H9 (cell line): ENCODE data around the gene ZMPSTE24. TPM values are rescaled to one million over a fixed set of nuclear protein-coding genes. Genes with fewer than 3 reads are reported as not detected.

Source experiments
- DNase-seq: peaks from one replicate; pipeline ENCODE4 v3.0.0-alpha.2; 2017
- H2AFZ ChIP-seq: one replicate; pipeline ENCODE4 v1.6.1; 2013; ENCODE audit warnings: mild to moderate bottlenecking, low read length, control low read depth, moderate library complexity
- H2AK5ac ChIP-seq: 2 replicates; pipeline ENCODE4 v1.6.1; 2013; ENCODE audit warnings: low read length, control low read depth, mixed read lengths; ENCODE audit not compliant: insufficient read length
- H2BK120ac ChIP-seq: one replicate; pipeline ENCODE4 v1.6.1; 2013; ENCODE audit warnings: low read depth, mild to moderate bottlenecking, low read length, control low read depth, inconsistent platforms; ENCODE audit not compliant: poor library complexity, severe bottlenecking
- H2BK12ac ChIP-seq: 2 replicates; pipeline ENCODE4 v1.6.1; 2013; ENCODE audit warnings: low read length, control low read depth, mixed read lengths, low read depth; ENCODE audit not compliant: insufficient read length
- H2BK15ac ChIP-seq: 2 replicates; pipeline ENCODE4 v1.6.1; 2013; ENCODE audit warnings: low read depth, low read length, control low read depth
- H2BK20ac ChIP-seq: one replicate; pipeline ENCODE4 v1.6.1; 2013; ENCODE audit warnings: low read depth, mild to moderate bottlenecking, low read length, control low read depth, inconsistent platforms; ENCODE audit not compliant: poor library complexity, severe bottlenecking
- H2BK5ac ChIP-seq: 2 replicates; pipeline ENCODE4 v1.6.1; 2013; ENCODE audit warnings: low read length, control low read depth, mixed read lengths; ENCODE audit not compliant: insufficient read length
- H3K14ac ChIP-seq: 2 replicates; pipeline ENCODE4 v1.6.1; 2013; ENCODE audit warnings: low read length, control low read depth; ENCODE audit not compliant: insufficient read depth
- H3K18ac ChIP-seq: 2 replicates; pipeline ENCODE4 v1.6.1; 2013; ENCODE audit warnings: low read depth, mild to moderate bottlenecking, mixed read lengths, low read length, control low read depth; ENCODE audit not compliant: insufficient read length
- H3K23ac ChIP-seq: 2 replicates; pipeline ENCODE4 v1.6.1; 2013; ENCODE audit warnings: low read length, control low read depth, mixed read lengths, low read depth; ENCODE audit not compliant: insufficient read length
- H3K23me2 ChIP-seq: 2 replicates; pipeline ENCODE4 v1.6.1; 2013; ENCODE audit warnings: low read depth, mild to moderate bottlenecking, mixed read lengths, low read length, control low read depth; ENCODE audit not compliant: insufficient read length, poor library complexity, severe bottlenecking
- H3K27ac ChIP-seq: 2 replicates; pipeline ENCODE4 v1.5.1; 2013; ENCODE audit warnings: low read length, control low read depth, mixed read lengths, low read depth; ENCODE audit not compliant: insufficient read length
- H3K27me3 ChIP-seq: 2 replicates; pipeline ENCODE4 v1.6.1; 2013; ENCODE audit warnings: low read length, control low read depth, inconsistent platforms; ENCODE audit not compliant: insufficient read depth
- H3K4ac ChIP-seq: 2 replicates; pipeline ENCODE4 v1.6.1; 2013; ENCODE audit warnings: low read depth, mild to moderate bottlenecking, control low read depth, inconsistent platforms, low read length, moderate library complexity
- H3K4me1 ChIP-seq: 2 replicates; pipeline ENCODE4 v1.6.1; 2013; ENCODE audit warnings: low read length, control low read depth, inconsistent platforms; ENCODE audit not compliant: insufficient read depth
- H3K4me2 ChIP-seq: 2 replicates; pipeline ENCODE4 v1.6.1; 2013; ENCODE audit warnings: low read length, control low read depth, mixed read lengths; ENCODE audit not compliant: insufficient read length, insufficient read depth
- H3K56ac ChIP-seq: 2 replicates; pipeline ENCODE4 v1.6.1; 2013; ENCODE audit warnings: low read depth, mild to moderate bottlenecking, mixed read lengths, low read length, control low read depth; ENCODE audit not compliant: insufficient read length
- H3K79me1 ChIP-seq: 2 replicates; pipeline ENCODE4 v1.6.1; 2013; ENCODE audit warnings: low read depth, mild to moderate bottlenecking, moderate library complexity, low read length, control low read depth, inconsistent platforms; ENCODE audit not compliant: insufficient read depth, poor library complexity, severe bottlenecking
- H3K79me2 ChIP-seq: 2 replicates; pipeline ENCODE4 v1.6.1; 2013; ENCODE audit warnings: low read length, control low read depth, inconsistent platforms; ENCODE audit not compliant: insufficient read depth
- H3K9ac ChIP-seq: 2 replicates; pipeline ENCODE4 v1.6.1; 2013; ENCODE audit warnings: low read length, control low read depth, mixed read lengths; ENCODE audit not compliant: insufficient read length; ENCODE audit errors: extremely low read depth
- H3K9me3 ChIP-seq: one replicate; pipeline ENCODE4 v1.6.1; 2013; ENCODE audit warnings: low read depth, low read length, inconsistent platforms; ENCODE audit not compliant: control insufficient read depth
- H3T11ph ChIP-seq: one replicate; pipeline ENCODE4 v1.6.1; 2013; ENCODE audit warnings: mild to moderate bottlenecking, low read length, control low read depth, inconsistent platforms
- H4K20me1 ChIP-seq: one replicate; pipeline ENCODE4 v1.6.1; 2013; ENCODE audit not compliant: control insufficient read depth, insufficient read length, insufficient read depth
- H4K5ac ChIP-seq: 2 replicates; pipeline ENCODE4 v1.6.1; 2013; ENCODE audit warnings: low read depth, mild to moderate bottlenecking, mixed read lengths, low read length, control low read depth; ENCODE audit not compliant: insufficient read length
- H4K8ac ChIP-seq: replicated peaks from 2 replicates; pipeline ENCODE4 v1.6.1; 2013; ENCODE audit warnings: low read length, control low read depth, mixed read lengths, low read depth; ENCODE audit not compliant: insufficient read length
- H4K91ac ChIP-seq: 2 replicates; pipeline ENCODE4 v1.6.1; 2013; ENCODE audit warnings: low read depth, mild to moderate bottlenecking, moderate library complexity, mixed read lengths, low read length, control low read depth; ENCODE audit not compliant: insufficient read length
- H3K27ac Mint-ChIP-seq, 3 experiments: 2 replicates in 2 of 3; 3 replicates in 1 of 3; pipeline ENCODE4 v1.8.0; 2020 to 2021; ENCODE audit warnings: mixed read lengths in 3 of 3, mild to moderate bottlenecking in 1 of 3, moderate library complexity in 1 of 3
- H3K27me3 Mint-ChIP-seq: 2 replicates; pipeline ENCODE4 v1.8.0; 2021; ENCODE audit warnings: low read depth, mild to moderate bottlenecking, moderate library complexity, mixed read lengths
- H3K36me3 Mint-ChIP-seq, 3 experiments: 2 replicates in 2 of 3; 3 replicates in 1 of 3; pipeline ENCODE4 v1.8.0; 2020 to 2021; ENCODE audit warnings: low read depth in 3 of 3, mixed read lengths in 3 of 3; ENCODE audit not compliant: insufficient read depth in 1 of 3
- H3K4me1 Mint-ChIP-seq, 2 experiments: 2 replicates each; pipeline ENCODE4 v1.8.0; 2020; ENCODE audit warnings: mixed read lengths in 2 of 2
- H3K4me3 Mint-ChIP-seq, 2 experiments: 2 replicates in 1 of 2; 3 replicates in 1 of 2; pipeline ENCODE4 v1.8.0; 2020 to 2021; ENCODE audit warnings: mild to moderate bottlenecking in 2 of 2, mixed read lengths in 2 of 2, moderate library complexity in 1 of 2
- H3K9me3 Mint-ChIP-seq, 2 experiments: 2 replicates in 1 of 2; 3 replicates in 1 of 2; pipeline ENCODE4 v1.8.0; 2020; ENCODE audit warnings: mild to moderate bottlenecking in 2 of 2, mixed read lengths in 2 of 2, moderate library complexity in 1 of 2
- CTCF ChIP-seq: fragments of 200-600 bp; sonication (generic); conservative IDR thresholded peaks from 3 replicates; pipeline ENCODE4 v1.8.0; 2021; ENCODE audit warnings: antibody characterized with exemption, mild to moderate bottlenecking
- total RNA-seq: library from RNA; stranded (reverse); gene quantifications from 2 replicates; pipeline ENCODE4 v1.2.1, GENCODE V29; 2021

Gene ZMPSTE24
- total RNA-seq, 1 experiment from 2014 or later = 47.6 TPM

GRCh38 chr1:40265919-40266318 lies 7.9 kb downstream of the ZMPSTE24 start:
- Histone ChIP-seq H4K20me1 (no peaks in the 10 kb centered on the region), H4K8ac (no peak overlapping the region), H3K23me2 (no peaks in the 10 kb centered on the region), H2AK5ac (no peak overlapping the region), H2BK20ac (no peak overlapping the region), H3K9me3 (no peaks in the 10 kb centered on the region), H4K5ac (no peak overlapping the region), H2BK120ac (no peak overlapping the region), H3K79me1 (no peaks in the 10 kb centered on the region), H4K91ac (no peak overlapping the region), H3K23ac (no peak overlapping the region), H3K4me1 (no peaks in the 10 kb centered on the region), H3K56ac (no peak overlapping the region), H2BK5ac (no peak overlapping the region), H3K27ac (no peak overlapping the region), H3K27me3 (no peaks in the 10 kb centered on the region), H3K4me2 (no peak overlapping the region), H2AFZ (no peak overlapping the region), H3K14ac (no peak overlapping the region), H2BK12ac (no peak overlapping the region), H3K4ac (no peak overlapping the region), H3K79me2 (no peaks in the 10 kb centered on the region), H2BK15ac (no peak overlapping the region), H3T11ph (no peak overlapping the region), H3K9ac (no peak overlapping the region), H3K18ac (no peak overlapping the region)
- H3K9me3 Mint-ChIP-seq = no peaks in the 10 kb centered on the region
- H3K4me1 Mint-ChIP-seq = no peaks in the 10 kb centered on the region
- H3K4me3 Mint-ChIP-seq = no peak overlapping the region
- peaks cover 10 to 65% (median 50%) of the 10 kb centered on the region in 3 experiments; a peak in 6 of 7 replicates for H3K36me3 Mint-ChIP-seq
- no peaks in the 10 kb centered on the region for H3K27me3 Mint-ChIP-seq
- no peak for TF ChIP-seq CTCF
- DNase-seq = no peak
- 0 out of 7 replicates have a peak overlapping the region, but pooled peaks of 1 of the 3 experiments have one; percentile 34 for H3K27ac Mint-ChIP-seq
